ENCODE data around the gene AQP9.

AQP9 gene

GRCh38 chr15:58178668-58179067, 40.5 kb downstream of the AQP9 start:
- no peak for TF ChIP-seq REST (IDR thresholded peaks at IDR 0.05; ENCODE audit: insufficient read depth in 1 of 2, low read depth in 2 of 2, low read length in 2 of 2)
- no peak for TF ChIP-seq FOXP2 (optimal IDR thresholded peaks at IDR 0.05; ENCODE audit: borderline replicate concordance, extremely low read depth, extremely low read length, insufficient read depth)
- TF ChIP-seq POLR2AphosphoS5 (IDR thresholded peaks at IDR 0.05; ENCODE audit: low read depth, low read length), result no peak
- TF ChIP-seq SIN3A (IDR thresholded peaks at IDR 0.05; ENCODE audit: borderline replicate concordance, insufficient read depth, low read length), result no peak
- no peak for TF ChIP-seq TAF1 (IDR thresholded peaks at IDR 0.05; ENCODE audit: borderline replicate concordance, insufficient read depth, low read length)

GRCh38 chr15:58179206-58179605, 41.0 kb downstream of the AQP9 start:
- no peak for TF ChIP-seq POLR2AphosphoS5 (IDR thresholded peaks at IDR 0.05; ENCODE audit: low read depth, low read length)
- TF ChIP-seq REST (IDR thresholded peaks at IDR 0.05; ENCODE audit: insufficient read depth in 1 of 2, low read depth in 2 of 2, low read length in 2 of 2), result no peak
- TF ChIP-seq SIN3A (IDR thresholded peaks at IDR 0.05; ENCODE audit: borderline replicate concordance, insufficient read depth, low read length), result no peak
- TF ChIP-seq FOXP2 (optimal IDR thresholded peaks at IDR 0.05; ENCODE audit: borderline replicate concordance, extremely low read depth, extremely low read length, insufficient read depth), result no peak
- no peak for TF ChIP-seq TAF1 (IDR thresholded peaks at IDR 0.05; ENCODE audit: borderline replicate concordance, insufficient read depth, low read length)

GRCh38 chr15:58179741-58180381, 41.7 kb downstream of the AQP9 start:
- TF ChIP-seq POLR2AphosphoS5 (IDR thresholded peaks at IDR 0.05; ENCODE audit: low read depth, low read length), result no peak
- TF ChIP-seq SIN3A (IDR thresholded peaks at IDR 0.05; ENCODE audit: borderline replicate concordance, insufficient read depth, low read length), result no peak
- no peak for TF ChIP-seq TAF1 (IDR thresholded peaks at IDR 0.05; ENCODE audit: borderline replicate concordance, insufficient read depth, low read length)
- TF ChIP-seq REST (IDR thresholded peaks at IDR 0.05; ENCODE audit: insufficient read depth in 1 of 2, low read depth in 2 of 2, low read length in 2 of 2), result no peak
- no peak for TF ChIP-seq FOXP2 (optimal IDR thresholded peaks at IDR 0.05; ENCODE audit: borderline replicate concordance, extremely low read depth, extremely low read length, insufficient read depth)

- TF ChIP-seq TAF1 (IDR thresholded peaks at IDR 0.05; ENCODE audit: borderline replicate concordance, insufficient read depth, low read length) (no peak), REST (IDR thresholded peaks at IDR 0.05; ENCODE audit: insufficient read depth in 1 of 2, low read depth in 2 of 2, low read length in 2 of 2) (no peak)
These were observed 44.4 kb downstream of the AQP9 start for GRCh38 chr15:58182460-58183163.

All from PFSK-1 (cell line).